Body of pancreas (tissue), 4 donors: Measurements from ENCODE around the gene MYO7B.

Experiments used
- POLR2A ChIP-seq, 3 donors: fragments of 450-650 bp; IDR thresholded peaks; one replicate each; pipeline ENCODE4 v1.6.1; 2016; ENCODE audit warnings: antibody characterized with exemption in 3 of 3, mild to moderate bottlenecking in 2 of 3
- TF ChIP-seq, protein P1 (sequence below), 7 experiments: fragments of 450-650 bp in 4 of 7; fragments of 200-600 bp in 3 of 7; sonication (generic) in 3 of 7; IDR thresholded peaks; one replicate each; pipeline ENCODE4 v1.5.1; 2016 to 2019; ENCODE audit warnings: antibody characterized with exemption in 7 of 7

- TF ChIP-seq, protein P1, sequence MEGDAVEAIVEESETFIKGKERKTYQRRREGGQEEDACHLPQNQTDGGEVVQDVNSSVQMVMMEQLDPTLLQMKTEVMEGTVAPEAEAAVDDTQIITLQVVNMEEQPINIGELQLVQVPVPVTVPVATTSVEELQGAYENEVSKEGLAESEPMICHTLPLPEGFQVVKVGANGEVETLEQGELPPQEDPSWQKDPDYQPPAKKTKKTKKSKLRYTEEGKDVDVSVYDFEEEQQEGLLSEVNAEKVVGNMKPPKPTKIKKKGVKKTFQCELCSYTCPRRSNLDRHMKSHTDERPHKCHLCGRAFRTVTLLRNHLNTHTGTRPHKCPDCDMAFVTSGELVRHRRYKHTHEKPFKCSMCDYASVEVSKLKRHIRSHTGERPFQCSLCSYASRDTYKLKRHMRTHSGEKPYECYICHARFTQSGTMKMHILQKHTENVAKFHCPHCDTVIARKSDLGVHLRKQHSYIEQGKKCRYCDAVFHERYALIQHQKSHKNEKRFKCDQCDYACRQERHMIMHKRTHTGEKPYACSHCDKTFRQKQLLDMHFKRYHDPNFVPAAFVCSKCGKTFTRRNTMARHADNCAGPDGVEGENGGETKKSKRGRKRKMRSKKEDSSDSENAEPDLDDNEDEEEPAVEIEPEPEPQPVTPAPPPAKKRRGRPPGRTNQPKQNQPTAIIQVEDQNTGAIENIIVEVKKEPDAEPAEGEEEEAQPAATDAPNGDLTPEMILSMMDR (IDR thresholded peaks at IDR 0.05) = no peak
- no peak for TF ChIP-seq POLR2A (IDR thresholded peaks at IDR 0.05)
These were observed 1.4 kb downstream of the MYO7B start for GRCh38 chr2:127536707-127537541.
